ENCODE measurements around the gene PLXNA3. TPM values are rescaled to one million over a fixed set of nuclear protein-coding genes. Genes with fewer than 3 reads are reported as not detected.
A peak's percentile ranks its signal among the peaks of the same experiment; 100 is the strongest.

The PLXNA3 gene
- total and polyA plus RNA-seq, 7 donors: 1.7 to 6.5 (median 3.3) TPM

DNA sequence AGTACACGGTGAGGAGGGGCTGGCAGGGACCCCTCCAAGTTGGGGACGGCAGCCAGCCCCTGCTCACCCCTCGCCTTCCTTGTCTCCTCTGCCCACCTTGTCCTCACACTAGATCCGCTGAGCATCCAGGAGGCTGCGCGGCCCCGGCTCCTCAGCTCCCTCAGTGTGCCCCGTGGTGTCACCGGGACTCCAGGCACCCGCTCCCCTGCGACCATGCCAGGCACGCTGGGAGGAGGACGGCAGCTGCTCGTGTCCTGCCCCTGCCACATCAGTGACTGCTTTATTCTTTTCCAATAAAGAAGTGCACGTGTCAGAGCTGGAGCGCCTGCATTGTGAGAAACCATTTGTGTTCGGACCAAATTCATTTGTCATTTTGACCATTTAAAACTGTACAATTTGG lies 7.8 kb upstream of the PLXNA3 start:
- WGBS, 3 donors: 76 to 85% (median 82%) methylated on average over 15 to 17 of the region's 17 CpGs
- intact Hi-C loops (cut with DNase I): no loop called here
- TF ChIP-seq, protein P1, sequence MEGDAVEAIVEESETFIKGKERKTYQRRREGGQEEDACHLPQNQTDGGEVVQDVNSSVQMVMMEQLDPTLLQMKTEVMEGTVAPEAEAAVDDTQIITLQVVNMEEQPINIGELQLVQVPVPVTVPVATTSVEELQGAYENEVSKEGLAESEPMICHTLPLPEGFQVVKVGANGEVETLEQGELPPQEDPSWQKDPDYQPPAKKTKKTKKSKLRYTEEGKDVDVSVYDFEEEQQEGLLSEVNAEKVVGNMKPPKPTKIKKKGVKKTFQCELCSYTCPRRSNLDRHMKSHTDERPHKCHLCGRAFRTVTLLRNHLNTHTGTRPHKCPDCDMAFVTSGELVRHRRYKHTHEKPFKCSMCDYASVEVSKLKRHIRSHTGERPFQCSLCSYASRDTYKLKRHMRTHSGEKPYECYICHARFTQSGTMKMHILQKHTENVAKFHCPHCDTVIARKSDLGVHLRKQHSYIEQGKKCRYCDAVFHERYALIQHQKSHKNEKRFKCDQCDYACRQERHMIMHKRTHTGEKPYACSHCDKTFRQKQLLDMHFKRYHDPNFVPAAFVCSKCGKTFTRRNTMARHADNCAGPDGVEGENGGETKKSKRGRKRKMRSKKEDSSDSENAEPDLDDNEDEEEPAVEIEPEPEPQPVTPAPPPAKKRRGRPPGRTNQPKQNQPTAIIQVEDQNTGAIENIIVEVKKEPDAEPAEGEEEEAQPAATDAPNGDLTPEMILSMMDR (IDR thresholded peaks at IDR 0.05): no peak
- Histone ChIP-seq H3K27me3 (ENCODE audit: insufficient read depth in 3 of 3, low read length in 2 of 3) (no peaks in the 10 kb centered on the region), H3K9me3 (no peaks in the 10 kb centered on the region), H3K27ac (no peak overlapping the region), H3K4me3 (no peak overlapping the region), H3K36me3 (ENCODE audit: insufficient read depth in 1 of 2, low read depth in 1 of 2) (peaks cover 2 to 66% of the 10 kb centered on the region in 2 donors), H3K4me1 (peaks cover 3% of the 10 kb centered on the region)
- DNase-seq (no peak), ATAC-seq (no peak)

DNA sequence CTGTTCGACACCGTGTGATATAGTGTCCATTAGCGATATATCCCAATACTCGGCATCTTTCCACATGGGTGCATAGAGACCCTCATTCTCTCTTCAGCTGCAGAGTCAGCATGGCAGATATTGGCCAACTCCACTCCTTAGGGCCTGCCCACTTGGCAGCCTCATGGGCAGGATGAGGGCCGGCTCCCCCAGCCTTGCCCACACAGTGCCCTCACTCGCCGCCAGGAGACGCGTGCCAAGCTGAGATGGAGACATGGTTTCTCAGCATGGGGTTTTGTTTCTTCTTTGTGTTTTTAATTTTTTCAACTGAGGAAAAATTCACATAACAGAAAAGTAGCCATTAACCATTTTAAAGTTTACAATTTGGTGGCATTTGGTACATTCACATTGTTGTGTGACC lies 5.3 kb upstream of the PLXNA3 start:
- 76 to 84% (median 81%) methylated on average over 9 of the region's 9 CpGs for WGBS, 3 donors
- intact Hi-C loops (cut with DNase I): no loop called here

DNA sequence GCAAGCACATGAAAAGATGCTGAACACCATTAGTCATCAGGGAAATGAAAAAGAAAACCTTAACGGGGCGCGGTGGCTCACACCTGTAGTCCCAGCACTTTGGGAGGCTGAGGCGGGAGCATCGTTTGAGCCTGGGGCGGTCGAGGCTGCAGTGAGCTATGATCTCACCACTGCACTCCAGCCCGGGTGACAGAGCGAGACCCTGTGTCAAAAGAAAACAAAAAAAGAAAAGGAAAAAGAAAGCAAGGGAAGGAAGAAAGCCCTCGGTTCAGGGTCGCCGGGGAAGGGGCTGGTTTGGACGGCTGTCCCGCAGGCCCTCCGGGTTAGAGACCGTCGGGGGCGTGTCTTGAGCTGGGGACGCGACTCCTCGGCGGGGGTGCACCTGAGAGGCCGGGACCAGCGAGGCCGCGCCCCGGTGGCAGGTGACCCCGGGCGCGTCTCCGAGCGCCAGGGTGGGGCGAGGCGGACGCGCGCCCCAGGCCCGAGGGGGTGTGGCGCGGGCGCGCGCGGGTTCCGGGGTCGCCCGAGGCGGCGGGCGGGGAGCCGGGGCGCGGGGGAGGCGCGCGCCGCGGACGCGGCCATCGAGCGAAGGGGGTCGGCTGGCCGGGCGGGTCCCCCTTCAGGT lies 478 bp upstream of the PLXNA3 start:
- Histone ChIP-seq H3K27me3 (ENCODE audit: insufficient read depth in 3 of 3, low read length in 2 of 3) (no peaks in the 10 kb centered on the region), H3K4me1 (no peaks in the 10 kb centered on the region), H3K36me3 (ENCODE audit: insufficient read depth in 1 of 2, low read depth in 1 of 2) (peaks cover 0 to 13% of the 10 kb centered on the region in 2 donors), H3K27ac (peak overlapping the region; percentile 41), H3K9me3 (no peaks in the 10 kb centered on the region), H3K4me3 (peak overlapping the region; percentile 69)
- peak; percentile 22 to 53 (median 46) for ATAC-seq
- intact Hi-C loops (cut with DNase I): no loop called here
- 4 to 32% (median 12%) methylated on average over 17 to 65 of the region's 65 CpGs for WGBS, 3 donors
- TF ChIP-seq, protein P1 (IDR thresholded peaks at IDR 0.05): no peak
- no peak for DNase-seq

More for the DNA sequence above, 5.3 kb upstream of the PLXNA3 start:
- no peak overlapping the region for H3K4me3 ChIP-seq
- no peaks in the 10 kb centered on the region for H3K27me3 ChIP-seq (ENCODE audit: insufficient read depth in 3 of 3, low read length in 2 of 3)
- ATAC-seq (no peak), DNase-seq (no peak)
- no peaks in the 10 kb centered on the region for H3K9me3 ChIP-seq
- H3K4me1 ChIP-seq: no peaks in the 10 kb centered on the region
- H3K27ac ChIP-seq: no peak overlapping the region
- H3K36me3 ChIP-seq (ENCODE audit: insufficient read depth in 1 of 2, low read depth in 1 of 2): peaks cover 2 to 47% of the 10 kb centered on the region in 2 donors
- TF ChIP-seq, protein P1 (IDR thresholded peaks at IDR 0.05): no peak

DNA sequence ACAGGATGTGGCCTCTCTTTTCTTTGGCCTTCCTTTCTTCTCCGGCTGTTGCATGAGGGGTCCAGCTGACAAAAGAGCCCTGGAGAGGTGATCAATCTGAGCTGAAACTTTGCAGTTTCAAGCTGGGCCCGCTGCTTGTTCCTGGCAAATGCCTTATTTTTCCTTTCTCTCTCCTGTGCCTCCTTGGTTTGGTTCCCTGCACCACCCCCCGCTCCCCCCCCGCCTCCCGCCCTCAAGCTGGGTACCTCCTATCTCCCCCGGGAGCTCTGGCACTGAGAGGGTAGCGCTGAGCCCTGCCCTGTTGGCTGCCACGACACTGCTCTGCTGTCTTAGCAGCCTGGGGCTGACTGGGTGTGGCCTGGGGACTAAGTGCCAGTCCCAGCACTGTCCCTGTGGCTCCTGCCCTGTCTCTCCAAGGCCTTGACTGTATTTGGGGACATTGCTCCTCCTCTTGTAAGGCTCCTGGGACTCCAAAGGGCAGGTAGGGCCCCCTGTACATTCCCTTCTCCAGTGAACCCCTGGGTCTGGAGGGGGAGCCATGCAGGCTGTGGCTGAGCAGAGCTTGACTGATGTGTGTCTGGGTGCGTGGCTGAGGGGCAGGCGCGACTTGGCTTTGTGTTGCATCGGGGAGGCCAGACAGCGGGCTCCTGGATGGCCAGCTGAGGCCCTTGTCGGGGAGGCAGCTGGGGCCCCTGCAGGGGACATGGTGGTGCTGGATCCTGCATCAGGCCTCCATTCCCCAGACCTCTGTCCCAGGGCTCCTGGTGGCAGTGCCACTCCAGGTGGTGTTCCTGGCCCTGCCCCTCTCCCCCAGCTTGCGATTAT lies 1.1 kb downstream of the PLXNA3 start:
- Histone ChIP-seq H3K27me3 (ENCODE audit: insufficient read depth in 3 of 3, low read length in 2 of 3) (no peaks in the 10 kb centered on the region), H3K27ac (no peak overlapping the region), H3K4me1 (no peaks in the 10 kb centered on the region), H3K36me3 (ENCODE audit: insufficient read depth in 1 of 2, low read depth in 1 of 2) (peaks cover 0 to 5% of the 10 kb centered on the region in 2 donors), H3K9me3 (no peaks in the 10 kb centered on the region), H3K4me3 (peak overlapping the region; percentile 69)
- no peak for DNase-seq
- peak; percentile 50 to 83 (median 71) for ATAC-seq
- intact Hi-C loops (cut with DNase I): no loop called here
- TF ChIP-seq, protein P1 (IDR thresholded peaks at IDR 0.05): no peak
- 45 to 64% (median 58%) methylated on average over 7 to 15 of the region's 15 CpGs for WGBS, 3 donors

Data from psoas muscle (tissue), 8 donors.